ENCODE measurements around the gene KMO. TPM values are rescaled to one million over a fixed set of nuclear protein-coding genes. Genes with fewer than 3 reads are reported as not detected.
A peak's percentile ranks its signal among the peaks of the same experiment; 100 is the strongest.

Gene KMO
- total RNA-seq, 4 donors from 2014 or later, result 0.04 to 0.19 (median 0.07) TPM

GRCh38 chr1:241499910-241500309, 32.3 kb upstream of the KMO start:
- no peak for TF ChIP-seq POLR2A (IDR thresholded peaks at IDR 0.05)
- peak in 1 of 6 experiments; percentile 21 for TF ChIP-seq CTCF (IDR thresholded peaks at IDR 0.05)
- Histone ChIP-seq H3K27ac (no peak overlapping the region), H3K4me1 (no peaks in the 10 kb centered on the region), H3K4me3 (no peak overlapping the region), H3K36me3 (peaks cover 5 to 99% (median 6%) of the 10 kb centered on the region in 3 donors), H3K27me3 (no peaks in the 10 kb centered on the region), H3K9me3 (no peaks in the 10 kb centered on the region)
- intact Hi-C loops (cut with DNase I), result no loop called here
- 80 to 86% methylated on average over 2 of the region's 2 CpGs for WGBS, 2 donors
- DNase-seq, result no peak

- 95 to 98% methylated on average over 6 of the region's 6 CpGs for WGBS, 2 donors
- intact Hi-C loops (cut with DNase I), result no loop called here
- Histone ChIP-seq H3K27me3 (no peaks in the 10 kb centered on the region), H3K4me1 (no peaks in the 10 kb centered on the region), H3K4me3 (no peak overlapping the region), H3K9me3 (no peaks in the 10 kb centered on the region), H3K27ac (no peak overlapping the region), H3K36me3 (peaks cover 5 to 99% (median 21%) of the 10 kb centered on the region in 3 donors)
- no peak for DNase-seq
- TF ChIP-seq CTCF (IDR thresholded peaks at IDR 0.05) (no peak), POLR2A (IDR thresholded peaks at IDR 0.05) (no peak)
Measured at GRCh38 chr1:241503444-241503843, 28.7 kb upstream of the KMO start.

- H3K4me3 ChIP-seq, result no peak overlapping the region
- no peaks in the 10 kb centered on the region for H3K27me3 ChIP-seq
- no peaks in the 10 kb centered on the region for H3K4me1 ChIP-seq
- no peak overlapping the region for H3K27ac ChIP-seq
- intact Hi-C loops (cut with DNase I), result no loop called here
- DNase-seq, result no peak
- 79 to 89% methylated on average over 2 of the region's 2 CpGs for WGBS, 2 donors
- H3K9me3 ChIP-seq, result no peaks in the 10 kb centered on the region
- peaks cover 4 to 100% (median 27%) of the 10 kb centered on the region in 3 donors for H3K36me3 ChIP-seq
- TF ChIP-seq CTCF (IDR thresholded peaks at IDR 0.05) (no peak), POLR2A (IDR thresholded peaks at IDR 0.05) (no peak)
Measured at GRCh38 chr1:241507189-241507863, 24.9 kb upstream of the KMO start.

- Histone ChIP-seq H3K4me3 (no peak overlapping the region), H3K27me3 (no peaks in the 10 kb centered on the region), H3K36me3 (peaks cover 0 to 74% (median 7%) of the 10 kb centered on the region in 3 donors), H3K9me3 (no peaks in the 10 kb centered on the region), H3K27ac (no peak overlapping the region), H3K4me1 (peaks cover 0 to 14% (median 4%) of the 10 kb centered on the region in 3 donors)
- intact Hi-C loops (cut with DNase I), result no loop called here
- TF ChIP-seq CTCF (IDR thresholded peaks at IDR 0.05) (no peak), POLR2A (IDR thresholded peaks at IDR 0.05) (no peak)
- no peak for DNase-seq
- 89 to 94% methylated on average over 5 of the region's 5 CpGs for WGBS, 2 donors
Measured at GRCh38 chr1:241513378-241513777, 18.8 kb upstream of the KMO start.

- Histone ChIP-seq H3K27me3 (peaks cover 0 to 20% (median 0%) of the 10 kb centered on the region in 4 donors), H3K9me3 (no peaks in the 10 kb centered on the region), H3K4me1 (peaks cover 0 to 26% (median 7%) of the 10 kb centered on the region in 3 donors), H3K27ac (peak overlapping the region; percentile 88 to 96 (median 94)), H3K36me3 (peaks cover 0 to 22% (median 0%) of the 10 kb centered on the region in 3 donors), H3K4me3 (peak overlapping the region; percentile 75 to 98 (median 94))
- no peak for DNase-seq
- 8 to 10% methylated on average over 9 to 11 of the region's 28 CpGs for WGBS, 2 donors
- intact Hi-C loops (cut with DNase I), result no loop called here
- no peak for TF ChIP-seq POLR2A (IDR thresholded peaks at IDR 0.05)
- no peak for TF ChIP-seq CTCF (IDR thresholded peaks at IDR 0.05)
Measured at GRCh38 chr1:241518476-241519307, 13.5 kb upstream of the KMO start.

Measured in esophagus squamous epithelium (tissue), 5 donors.